Caco-2 (cell line): ENCODE data around the gene UQCC2. TPM values are rescaled to one million over a fixed set of nuclear protein-coding genes. Genes with fewer than 3 reads are reported as not detected.

Experiments
- BruUV-seq: library from RNA; stranded (reverse); fragments of 400-500 nt; replicated peaks from 2 replicates; lab custom pipeline; 2021; lab: Mats Ljungman, UMichigan
- CTCF ChIA-PET: fragments of 300-600 bp; sonication (Branson Sonifier 250); formaldehyde crosslinking; loops from one replicate; lab custom pipeline; 2022; ENCODE audit warnings: antibody characterized with exemption; lab: Charles Lee
- POLR2A ChIA-PET: fragments of 300-600 bp; sonication (Branson Sonifier 250); formaldehyde crosslinking; loops from one replicate; lab custom pipeline; 2022; ENCODE audit warnings: antibody characterized with exemption; lab: Charles Lee
- DNase-seq, 2 experiments: peaks; one replicate each; pipeline versions ENCODE4 v3.0.0 to v3.0.0-alpha.2; 2020 to 2022
- H3K27me3 ChIP-seq: replicated peaks from 2 replicates; pipeline ENCODE4 v1.6.0; 2011; ENCODE audit warnings: low read length; ENCODE audit not compliant: control insufficient read depth, insufficient read depth
- H3K36me3 ChIP-seq: 2 replicates; pipeline ENCODE4 v1.5.1; 2011; ENCODE audit warnings: low read length; ENCODE audit not compliant: control insufficient read depth, insufficient read depth
- H3K4me1 ChIP-seq: fragments of 250-450 bp; sonication (Bioruptor Pico); 2 replicates; pipeline ENCODE4 v1.5.1; 2020; ENCODE audit warnings: mild to moderate bottlenecking
- H3K4me3 ChIP-seq: 2 replicates; pipeline ENCODE4 v1.5.1; 2011; ENCODE audit warnings: low read depth, mild to moderate bottlenecking, control low read depth, low read length
- H3K9me3 ChIP-seq: fragments of 250-450 bp; sonication (Bioruptor Pico); 2 replicates; pipeline ENCODE4 v1.5.1; 2020; ENCODE audit warnings: mild to moderate bottlenecking, moderate library complexity
- H3K27ac Mint-ChIP-seq: one replicate; pipeline ENCODE4 v1.8.0; 2022; ENCODE audit warnings: mixed read lengths; ENCODE audit not compliant: unreplicated experiment
- H3K27me3 Mint-ChIP-seq: one replicate; pipeline ENCODE4 v1.8.0; 2022; ENCODE audit warnings: mixed read lengths; ENCODE audit not compliant: insufficient read depth, unreplicated experiment
- H3K36me3 Mint-ChIP-seq: one replicate; pipeline ENCODE4 v1.8.0; 2022; ENCODE audit warnings: mild to moderate bottlenecking, mixed read lengths; ENCODE audit not compliant: insufficient read depth, unreplicated experiment
- H3K4me1 Mint-ChIP-seq: one replicate; pipeline ENCODE4 v1.8.0; 2022; ENCODE audit warnings: low read depth, mixed read lengths; ENCODE audit not compliant: unreplicated experiment
- H3K4me3 Mint-ChIP-seq: one replicate; pipeline ENCODE4 v1.8.0; 2022; ENCODE audit warnings: mild to moderate bottlenecking, moderate library complexity, mixed read lengths; ENCODE audit not compliant: unreplicated experiment
- H3K9me3 Mint-ChIP-seq: one replicate; pipeline ENCODE4 v1.8.0; 2022; ENCODE audit warnings: mixed read lengths; ENCODE audit not compliant: unreplicated experiment
- CTCF ChIP-seq, 2 experiments: fragments of 200-600 bp in 1 of 2; IDR thresholded peaks; 1 replicate in 1 of 2; 2 replicates in 1 of 2; pipeline versions ENCODE4 v1.5.1 to v1.8.0; 2011 to 2022; ENCODE audit warnings: antibody characterized with exemption in 1 of 2, control low read depth in 1 of 2, inconsistent platforms in 1 of 2, low read depth in 1 of 2, low read length in 1 of 2, mild to moderate bottlenecking in 1 of 2, moderate library complexity in 1 of 2; ENCODE audit not compliant: insufficient read depth in 1 of 2, severe bottlenecking in 1 of 2, unreplicated experiment in 1 of 2
- intact Hi-C: fragments of 100-400 bp; cut with micrococcal nuclease; formaldehyde crosslinking; loops from one replicate; pipeline ENCODE4 v1.10.0; 2022; ENCODE audit not compliant: unreplicated experiment
- total RNA-seq: library from RNA; stranded (reverse); gene quantifications from 2 replicates; pipeline ENCODE4 v1.2.3, GENCODE V29; 2022

Gene UQCC2
- total RNA-seq, 1 experiment from 2014 or later = 122 TPM

GRCh38 chr6:33732817-33733708, 21.6 kb upstream of the UQCC2 start:
- H3K9me3 Mint-ChIP-seq = no peaks in the 10 kb centered on the region
- POLR2A ChIA-PET = no interaction called here
- H3K36me3 ChIP-seq = no peaks in the 10 kb centered on the region
- BruUV-seq = no TSS peak
- no peak for DNase-seq
- H3K27me3 Mint-ChIP-seq = no peaks in the 10 kb centered on the region
- H3K27ac Mint-ChIP-seq = no peak overlapping the region
- H3K4me3 ChIP-seq = no peak overlapping the region
- CTCF ChIA-PET = no interaction called here
- no peaks in the 10 kb centered on the region for H3K27me3 ChIP-seq
- no peaks in the 10 kb centered on the region for H3K4me1 Mint-ChIP-seq
- no peak for TF ChIP-seq CTCF (IDR thresholded peaks at IDR 0.05; ENCODE audit: insufficient read depth in 1 of 2, low read depth in 1 of 2, low read length in 1 of 2, severe bottlenecking in 1 of 2, unreplicated experiment in 1 of 2)
- H3K9me3 ChIP-seq = no peaks in the 10 kb centered on the region
- H3K36me3 Mint-ChIP-seq = no peaks in the 10 kb centered on the region
- no peaks in the 10 kb centered on the region for H3K4me1 ChIP-seq
- H3K4me3 Mint-ChIP-seq = no peak overlapping the region
- intact Hi-C loops = no loop called here

GRCh38 chr6:33732385-33732784, 20.9 kb upstream of the UQCC2 start:
- H3K27ac Mint-ChIP-seq = no peak overlapping the region
- H3K4me1 Mint-ChIP-seq = no peaks in the 10 kb centered on the region
- BruUV-seq = no TSS peak
- no peaks in the 10 kb centered on the region for H3K9me3 Mint-ChIP-seq
- POLR2A ChIA-PET = no interaction called here
- no peaks in the 10 kb centered on the region for H3K36me3 ChIP-seq
- no peaks in the 10 kb centered on the region for H3K27me3 Mint-ChIP-seq
- no peaks in the 10 kb centered on the region for H3K36me3 Mint-ChIP-seq
- H3K9me3 ChIP-seq = no peaks in the 10 kb centered on the region
- no peak for DNase-seq
- H3K27me3 ChIP-seq = no peaks in the 10 kb centered on the region
- intact Hi-C loops = no loop called here
- CTCF ChIA-PET = interaction anchor here (1.4 kb wide), 1 partner anchor 21 kb away, joined by 5 read pairs; the partner anchor contains the start of gene UQCC2
- H3K4me3 ChIP-seq = no peak overlapping the region
- H3K4me1 ChIP-seq = no peaks in the 10 kb centered on the region
- TF ChIP-seq CTCF (IDR thresholded peaks at IDR 0.05; ENCODE audit: insufficient read depth in 1 of 2, low read depth in 1 of 2, low read length in 1 of 2, severe bottlenecking in 1 of 2, unreplicated experiment in 1 of 2) = no peak
- H3K4me3 Mint-ChIP-seq = no peak overlapping the region

DNA sequence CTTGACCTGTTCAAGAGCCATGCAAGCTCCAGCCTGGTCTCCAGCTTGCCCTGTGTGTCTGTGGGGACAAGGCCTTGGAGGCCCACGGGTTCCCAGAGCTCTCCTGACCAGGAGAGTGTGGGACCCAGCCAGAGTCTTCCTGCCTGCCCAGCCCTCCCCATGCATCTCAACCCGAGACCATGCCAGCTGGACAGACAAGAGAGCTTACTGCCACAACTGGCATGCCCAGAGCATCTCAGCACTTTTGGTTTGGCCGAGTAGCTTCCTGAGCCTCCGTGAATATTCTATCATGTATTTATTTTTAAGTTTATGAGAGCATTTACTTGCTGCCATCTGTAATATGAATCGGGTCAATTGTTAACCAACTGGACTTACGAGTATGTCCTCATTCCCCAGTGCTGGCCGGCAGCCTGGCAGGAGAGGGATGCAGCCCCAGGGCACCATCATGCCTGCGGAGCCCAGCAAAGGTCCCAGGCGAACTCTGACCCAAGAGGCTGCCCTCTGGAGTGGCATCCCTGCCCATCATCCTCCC, 20.3 kb upstream of the UQCC2 start:
- POLR2A ChIA-PET = no interaction called here
- no peak for DNase-seq
- Mint-ChIP-seq H3K4me1 (no peaks in the 10 kb centered on the region), H3K27ac (peak overlapping the region; percentile 29), H3K27me3 (no peaks in the 10 kb centered on the region), H3K4me3 (no peak overlapping the region), H3K36me3 (no peaks in the 10 kb centered on the region), H3K9me3 (no peaks in the 10 kb centered on the region)
- Histone ChIP-seq H3K4me3 (no peak overlapping the region), H3K9me3 (no peaks in the 10 kb centered on the region), H3K4me1 (no peaks in the 10 kb centered on the region), H3K27me3 (no peaks in the 10 kb centered on the region), H3K36me3 (no peaks in the 10 kb centered on the region)
- BruUV-seq = no TSS peak
- intact Hi-C loops = no loop called here
- TF ChIP-seq CTCF (IDR thresholded peaks at IDR 0.05; ENCODE audit: insufficient read depth in 1 of 2, low read depth in 1 of 2, low read length in 1 of 2, severe bottlenecking in 1 of 2, unreplicated experiment in 1 of 2) = no peak
- CTCF ChIA-PET = interaction anchor here (0.7 to 1.4 kb wide), 2 partner anchors 21 to 376 kb away, joined by 4 to 5 read pairs; partner anchors contain the start of gene UQCC2
